GM11168 (cell line): ENCODE measurements around the gene RIOK3.

Experiments
- in situ Hi-C: fragments of 300-500 bp; cut with MboI; formaldehyde crosslinking; loops from one replicate; pipeline ENCODE4 v1.12.0; 2022; ENCODE audit warnings: low sequenced_read_pairs; ENCODE audit not compliant: unreplicated experiment

Gene RIOK3

GRCh38 chr18:23494992-23495391 lies 41.9 kb downstream of the RIOK3 start:
- in situ Hi-C loops, result no loop called here

GRCh38 chr18:23495723-23496440 lies 42.8 kb downstream of the RIOK3 start:
- in situ Hi-C loops, result no loop called here

- in situ Hi-C loops, result no loop called here
Measured at GRCh38 chr18:23498117-23498516, 45.0 kb downstream of the RIOK3 start.

DNA sequence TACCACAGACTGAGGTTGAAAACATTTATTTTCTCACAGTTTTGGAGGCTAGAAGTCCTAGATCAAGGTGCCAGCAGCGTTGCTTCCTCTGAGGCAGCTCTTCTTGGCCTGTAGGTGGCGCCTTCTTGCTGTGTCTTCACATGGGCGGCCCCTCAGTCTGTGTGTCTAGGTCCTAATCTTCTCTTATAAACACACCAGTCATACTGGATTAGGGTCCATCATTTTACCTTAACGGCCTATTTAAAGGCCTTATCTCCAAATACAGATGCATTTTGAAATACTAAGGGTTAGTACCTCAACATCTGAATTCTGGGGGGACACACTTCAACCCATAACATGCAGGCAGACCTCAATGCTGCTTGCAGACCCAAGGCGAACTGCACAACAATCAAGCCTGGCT lies 45.8 kb downstream of the RIOK3 start:
- in situ Hi-C loops, result no loop called here

GRCh38 chr18:23499291-23499781 lies 46.2 kb downstream of the RIOK3 start:
- in situ Hi-C loops, result no loop called here

DNA sequence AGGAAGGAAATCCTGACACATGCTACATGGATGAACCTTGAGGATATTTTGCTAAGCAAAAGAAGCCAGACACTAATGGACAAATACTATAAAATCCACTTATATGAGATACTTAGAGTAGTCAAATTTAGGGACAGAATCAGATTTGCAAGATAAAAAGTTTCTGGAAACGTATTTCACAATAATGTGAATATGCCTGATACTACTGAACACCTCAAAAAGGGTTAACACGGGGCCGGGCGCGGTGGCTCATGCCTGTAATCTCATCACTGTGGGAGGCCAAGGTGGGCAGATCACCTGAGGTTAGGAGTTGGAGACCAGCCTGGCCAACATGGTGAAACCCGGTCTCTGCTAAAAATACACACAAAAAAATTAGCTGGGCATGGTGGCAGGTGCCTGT lies 48.5 kb downstream of the RIOK3 start:
- in situ Hi-C loops, result no loop called here

DNA sequence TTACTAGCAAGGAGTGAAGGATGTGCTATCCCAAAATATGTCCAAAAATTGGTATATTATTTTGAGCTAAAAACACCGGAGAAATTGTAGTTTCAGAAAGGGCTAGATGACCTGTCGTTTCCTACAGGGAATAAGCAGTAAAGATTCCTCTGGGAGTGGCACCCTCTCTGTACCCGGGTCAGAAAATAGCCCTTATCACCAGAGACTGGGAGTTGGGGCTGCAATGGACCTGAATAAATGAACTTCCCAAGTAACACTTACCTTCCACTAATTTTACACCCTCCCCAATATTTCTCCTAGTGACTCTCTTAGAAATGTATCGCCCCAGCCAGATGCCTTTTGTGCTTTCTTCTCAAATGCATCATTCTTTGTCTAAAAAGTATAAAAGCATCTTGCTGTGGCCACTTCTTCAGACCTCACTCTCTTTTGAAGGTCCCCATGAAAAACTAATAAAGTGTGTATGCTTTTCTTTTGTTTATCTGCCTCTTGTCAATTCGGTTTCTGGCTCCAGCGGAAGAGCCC lies 49.5 kb downstream of the RIOK3 start:
- in situ Hi-C loops, result no loop called here

DNA sequence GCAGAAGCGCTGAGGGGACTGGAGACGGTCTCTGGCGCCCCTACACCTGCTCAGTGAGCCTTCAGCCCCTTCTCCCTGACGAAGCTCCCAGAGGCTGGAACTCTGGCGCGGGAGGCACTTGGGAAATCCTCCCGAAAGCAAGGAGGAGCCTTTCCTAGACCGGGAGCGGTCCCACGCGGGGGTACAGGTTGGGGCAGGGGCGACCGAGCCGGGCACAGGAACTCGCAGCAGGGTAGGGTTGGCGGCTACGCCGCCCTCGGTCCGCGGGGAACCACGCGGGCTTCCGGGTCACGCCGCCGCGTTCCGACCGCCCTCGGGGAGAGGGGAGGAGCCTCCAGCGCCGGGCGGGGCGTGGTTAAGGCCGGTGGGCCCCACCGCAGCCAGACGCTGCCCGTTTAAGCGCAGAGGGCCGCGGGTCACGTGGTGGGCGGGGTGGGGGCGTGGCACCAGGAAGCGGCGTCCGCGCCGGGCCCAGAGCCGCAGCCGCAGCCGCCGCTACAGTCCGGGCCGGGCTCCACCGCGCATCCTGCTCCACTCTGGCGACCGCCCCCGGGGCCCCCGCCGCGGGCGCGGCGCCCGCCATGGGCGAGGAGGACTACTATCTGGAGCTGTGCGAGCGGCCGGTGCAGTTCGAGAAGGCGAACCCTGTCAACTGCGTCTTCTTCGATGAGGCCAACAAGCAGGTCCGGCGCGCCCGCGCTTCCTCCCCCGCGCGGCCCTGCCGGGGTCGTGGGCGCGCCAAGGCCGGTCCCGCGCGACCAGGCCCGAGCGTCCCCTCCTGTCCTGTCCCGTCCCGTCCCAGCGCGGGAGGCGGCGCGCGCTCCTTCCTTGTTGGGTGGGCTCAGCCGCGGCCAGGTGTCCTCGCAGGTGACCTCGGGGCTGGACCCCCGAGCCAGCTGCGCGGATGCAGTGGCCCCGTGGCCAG lies 50.2 kb downstream of the RIOK3 start, which contains the start of gene RMC1:
RMC1 (plus strand) TSS at position 474 of the 925 bp plus-strand sequence; CDS start at position 582, 108 bp downstream.
- in situ Hi-C loops, result no loop called here

GRCh38 chr18:23503963-23504344 lies 50.9 kb downstream of the RIOK3 start:
- in situ Hi-C loops, result no loop called here

GRCh38 chr18:23504720-23505119 lies 51.6 kb downstream of the RIOK3 start:
- in situ Hi-C loops, result no loop called here

DNA sequence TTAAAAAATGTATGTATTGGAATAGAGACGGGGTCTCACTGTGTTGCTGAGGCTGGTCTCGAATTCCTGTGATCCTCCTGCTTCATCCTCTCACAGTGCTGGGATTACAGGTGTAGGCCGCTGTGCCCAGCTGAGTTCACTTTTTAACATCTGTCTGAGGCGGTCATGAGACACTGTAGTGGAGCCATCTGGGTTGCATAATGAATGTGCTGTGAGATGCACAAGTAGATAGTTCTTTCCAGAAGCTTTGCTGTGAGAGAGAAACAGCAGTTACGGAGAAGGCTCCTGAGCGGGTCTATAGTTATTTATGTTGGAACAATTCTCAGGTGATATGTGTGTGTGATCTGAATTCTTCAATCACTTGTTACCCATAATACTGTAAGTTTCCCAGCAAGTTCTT lies 53.3 kb downstream of the RIOK3 start:
- in situ Hi-C loops, result no loop called here

DNA sequence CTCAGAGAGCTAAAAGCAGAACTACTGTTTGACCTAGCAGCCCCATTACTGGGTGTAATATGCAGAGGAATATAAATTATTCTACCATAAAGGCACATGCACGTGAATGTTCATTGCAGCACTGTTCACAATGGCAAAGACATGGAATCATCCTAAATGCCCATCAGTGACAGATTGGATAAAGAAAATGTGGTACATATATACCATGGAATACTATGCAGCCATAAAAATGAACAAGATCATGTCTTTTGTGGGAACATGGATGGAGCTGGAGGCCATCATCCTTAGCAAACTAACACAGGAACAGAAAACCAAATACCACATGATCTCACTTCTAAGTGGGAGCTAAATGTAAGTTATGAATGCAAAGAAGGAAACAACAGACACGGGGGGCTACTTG lies 57.8 kb downstream of the RIOK3 start:
- in situ Hi-C loops, result loop anchor here (10.0 kb wide), 1 partner anchor 74 kb away; the partner anchor contains the start of gene NPC1

DNA sequence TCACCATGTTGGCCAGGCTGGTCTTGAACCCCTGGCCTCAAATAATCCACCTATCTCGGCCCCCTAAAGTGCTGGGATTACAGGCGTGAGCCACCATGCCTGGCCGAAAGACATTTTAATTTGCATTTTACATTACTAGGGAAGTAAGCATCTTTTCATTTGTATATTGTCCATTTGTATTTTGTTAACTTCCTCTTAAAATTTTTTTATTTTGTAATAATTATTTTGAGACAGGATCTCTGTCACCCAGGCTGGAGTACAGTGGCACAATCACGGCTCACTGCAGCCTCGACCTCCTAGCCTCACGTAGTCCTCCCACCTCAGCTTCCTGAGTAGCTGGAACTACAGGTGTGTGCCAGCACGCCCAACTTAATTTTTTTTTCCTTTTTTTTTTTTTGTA lies 59.1 kb downstream of the RIOK3 start:
- in situ Hi-C loops, result loop anchor here (10.0 kb wide), 1 partner anchor 73 kb away; the partner anchor contains the start of gene NPC1

GRCh38 chr18:23512641-23513040 lies 59.6 kb downstream of the RIOK3 start:
- in situ Hi-C loops, result loop anchor here (10.0 kb wide), 1 partner anchor 72 kb away; the partner anchor contains the start of gene NPC1

DNA sequence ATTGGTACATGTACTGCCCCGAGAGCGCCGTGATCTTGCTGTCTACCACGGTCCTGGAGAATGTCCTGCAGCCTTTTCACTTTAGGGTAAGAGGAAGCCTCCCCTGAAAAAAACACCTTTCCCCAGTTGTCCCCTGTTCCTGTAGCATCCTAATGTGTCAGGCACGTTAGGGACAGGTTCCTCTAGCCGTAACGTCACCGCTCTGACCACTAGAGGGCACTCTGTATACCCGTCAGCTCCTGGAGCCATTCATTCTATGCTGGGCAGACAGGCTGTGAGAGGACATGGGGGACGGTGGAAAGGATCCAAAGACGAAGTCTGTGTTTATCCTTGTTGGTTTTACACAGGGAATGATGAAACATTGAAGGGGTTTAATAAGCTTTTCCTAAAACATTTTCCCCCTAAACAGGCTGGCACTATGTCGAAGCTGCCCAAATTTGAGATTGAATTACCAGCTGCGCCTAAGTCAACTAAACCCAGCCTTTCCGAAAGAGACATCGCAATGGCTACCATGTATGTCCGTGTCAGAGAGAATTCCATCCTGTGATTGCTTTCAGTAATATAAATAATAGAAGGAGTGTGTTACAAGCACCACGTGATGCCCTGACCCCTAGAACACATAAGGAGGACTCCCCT lies 62.9 kb downstream of the RIOK3 start:
- in situ Hi-C loops, result loop anchor here (10.0 kb wide), 1 partner anchor 69 kb away; the partner anchor contains the start of gene NPC1

- in situ Hi-C loops, result loop anchor here (10.0 kb wide), 1 partner anchor 65 kb away; the partner anchor contains the start of gene NPC1
Measured at GRCh38 chr18:23519734-23520133, 66.6 kb downstream of the RIOK3 start.

- in situ Hi-C loops, result no loop called here
Measured at GRCh38 chr18:23521271-23521670, 68.2 kb downstream of the RIOK3 start.

GRCh38 chr18:23521907-23522306 lies 68.8 kb downstream of the RIOK3 start:
- in situ Hi-C loops, result no loop called here

- in situ Hi-C loops, result no loop called here
Measured at GRCh38 chr18:23523429-23524212, 70.5 kb downstream of the RIOK3 start.
